Measurements from ENCODE around the gene MAEA.
"Not testable (repeated sequence)": the region's sequence is repeated elsewhere in the genome, so short reads cannot be mapped to it uniquely, and the experiment has no call there.

Gene MAEA

GRCh38 chr4:1324443-1325175 is 34.9 kb downstream of the MAEA start:
- not testable (repeated sequence) for DNase-seq

GRCh38 chr4:1325176-1325480 is 35.4 kb downstream of the MAEA start:
- no peak for DNase-seq

GRCh38 chr4:1325681-1326635 is 36.3 kb downstream of the MAEA start:
- DNase-seq: no peak

- DNase-seq: no peak
These were observed 37.2 kb downstream of the MAEA start for GRCh38 chr4:1326751-1327525.

- no peak for DNase-seq
These were observed 38.0 kb downstream of the MAEA start for GRCh38 chr4:1327526-1328266.

GRCh38 chr4:1328267-1329155 is 38.8 kb downstream of the MAEA start:
- DNase-seq: no peak

GRCh38 chr4:1329408-1330371 is 40.0 kb downstream of the MAEA start:
- DNase-seq: no peak

- peak; percentile 52 to 65 for DNase-seq
These were observed 41.3 kb downstream of the MAEA start for GRCh38 chr4:1330761-1331590.

- DNase-seq: no peak
These were observed 42.1 kb downstream of the MAEA start for GRCh38 chr4:1331591-1332353.

- no peak for DNase-seq
These were observed 43.0 kb downstream of the MAEA start for GRCh38 chr4:1332686-1333085.

GRCh38 chr4:1333256-1333655 is 43.6 kb downstream of the MAEA start:
- DNase-seq: no peak

- not testable (repeated sequence) for DNase-seq
These were observed 44.3 kb downstream of the MAEA start for GRCh38 chr4:1333851-1334578.

GRCh38 chr4:1334579-1334895 is 44.8 kb downstream of the MAEA start:
- DNase-seq: no peak

GRCh38 chr4:1335193-1335883 is 45.6 kb downstream of the MAEA start:
- DNase-seq: not testable (repeated sequence)

- no peak for DNase-seq
These were observed 46.4 kb downstream of the MAEA start for GRCh38 chr4:1336088-1336491.

- peak; percentile 54 to 79 for DNase-seq
These were observed 47.7 kb downstream of the MAEA start for GRCh38 chr4:1337376-1337831.
